Activated T-cell treated with anti-CD3 and anti-CD28 coated beads, Interleukin-2, amount 50 U/mL, for 24 hours (primary cell): ENCODE data around the gene ZFYVE19.
"Not testable (repeated sequence)": the region's sequence is repeated elsewhere in the genome, so short reads cannot be mapped to it uniquely, and the experiment has no call there.

Experiments used
- DNase-seq: peaks from one replicate; pipeline ENCODE4 v3.0.0-alpha.2; 2020
- H3K27ac Mint-ChIP-seq: 2 replicates; pipeline ENCODE4 v1.8.0; 2020; ENCODE audit warnings: mild to moderate bottlenecking, mixed read lengths
- H3K27me3 Mint-ChIP-seq: 2 replicates; pipeline ENCODE4 v1.8.0; 2020; ENCODE audit warnings: mixed read lengths
- H3K36me3 Mint-ChIP-seq: 2 replicates; pipeline ENCODE4 v1.8.0; 2020; ENCODE audit warnings: low read depth, mixed read lengths
- H3K4me1 Mint-ChIP-seq: 2 replicates; pipeline ENCODE4 v1.8.0; 2020; ENCODE audit warnings: low read depth, mixed read lengths
- H3K4me3 Mint-ChIP-seq: 2 replicates; pipeline ENCODE4 v1.8.0; 2020; ENCODE audit warnings: mild to moderate bottlenecking, moderate library complexity, mixed read lengths
- H3K9me3 Mint-ChIP-seq: 2 replicates; pipeline ENCODE4 v1.8.0; 2020; ENCODE audit warnings: mixed read lengths

ZFYVE19 gene

GRCh38 chr15:40858706-40859105, 51.8 kb downstream of the ZFYVE19 start:
- Mint-ChIP-seq H3K4me3 (no peak overlapping the region), H3K36me3 (peaks cover 2% of the 10 kb centered on the region), H3K27me3 (no peaks in the 10 kb centered on the region), H3K9me3 (no peaks in the 10 kb centered on the region), H3K27ac (no peak overlapping the region), H3K4me1 (peaks cover 16% of the 10 kb centered on the region)
- no peak for DNase-seq

- Mint-ChIP-seq H3K4me1 (peaks cover 16% of the 10 kb centered on the region), H3K36me3 (peaks cover 2% of the 10 kb centered on the region), H3K27me3 (no peaks in the 10 kb centered on the region), H3K27ac (no peak overlapping the region), H3K4me3 (no peak overlapping the region), H3K9me3 (no peaks in the 10 kb centered on the region)
- DNase-seq = peak; percentile 85
Observed at GRCh38 chr15:40859206-40859851, 52.4 kb downstream of the ZFYVE19 start.

GRCh38 chr15:40861147-40861546, 54.3 kb downstream of the ZFYVE19 start:
- peaks cover 16% of the 10 kb centered on the region for H3K4me1 Mint-ChIP-seq
- DNase-seq, H3K27me3 Mint-ChIP-seq, H3K36me3 Mint-ChIP-seq, H3K4me3 Mint-ChIP-seq, H3K27ac Mint-ChIP-seq, H3K9me3 Mint-ChIP-seq: not testable (repeated sequence)

- no peaks in the 10 kb centered on the region for H3K36me3 Mint-ChIP-seq
- H3K4me3 Mint-ChIP-seq = no peak overlapping the region
- H3K27ac Mint-ChIP-seq = no peak overlapping the region
- no peak for DNase-seq
- no peaks in the 10 kb centered on the region for H3K27me3 Mint-ChIP-seq
- H3K4me1 Mint-ChIP-seq = peaks cover 7% of the 10 kb centered on the region
- no peaks in the 10 kb centered on the region for H3K9me3 Mint-ChIP-seq
Observed at GRCh38 chr15:40863660-40864270, 56.9 kb downstream of the ZFYVE19 start.
